Mesothelial cell of epicardium (in vitro differentiated cells): ENCODE data around the gene CELF3. TPM values are rescaled to one million over a fixed set of nuclear protein-coding genes. Genes with fewer than 3 reads are reported as not detected.

Experiments
- DNase-seq, 2 experiments: peaks; one replicate each; pipeline ENCODE4 v3.0.0; 2021; ENCODE audit warnings: low spot score in 2 of 2; ENCODE audit not compliant: unreplicated experiment in 2 of 2
- H3K27ac Mint-ChIP-seq: 2 replicates; pipeline ENCODE4 v1.8.0; 2021; ENCODE audit warnings: mixed read lengths
- H3K27me3 Mint-ChIP-seq: 2 replicates; pipeline ENCODE4 v1.8.0; 2021; ENCODE audit warnings: low read depth, mixed read lengths
- H3K36me3 Mint-ChIP-seq: 2 replicates; pipeline ENCODE4 v1.8.0; 2021; ENCODE audit warnings: mixed read lengths
- H3K4me1 Mint-ChIP-seq: 2 replicates; pipeline ENCODE4 v1.8.0; 2021; ENCODE audit warnings: mixed read lengths
- H3K4me3 Mint-ChIP-seq: 2 replicates; pipeline ENCODE4 v1.8.0; 2021; ENCODE audit warnings: mild to moderate bottlenecking, moderate library complexity, mixed read lengths
- H3K9me3 Mint-ChIP-seq: 2 replicates; pipeline ENCODE4 v1.8.0; 2021; ENCODE audit warnings: mixed read lengths
- total RNA-seq: library from RNA; stranded (reverse); gene quantifications from 3 replicates; pipeline ENCODE4 v1.2.1, GENCODE V29; 2021
- TF ChIP-seq, protein P1 (sequence below): fragments of 200-600 bp; sonication (generic); IDR thresholded peaks from one replicate; pipeline ENCODE4 v1.5.0; 2021; ENCODE audit warnings: antibody characterized with exemption; ENCODE audit not compliant: unreplicated experiment

Gene CELF3
- total RNA-seq, 1 donor from 2014 or later, result 1.1 TPM

GRCh38 chr1:151718011-151718431, 1.4 kb upstream of the CELF3 start:
- H3K27me3 Mint-ChIP-seq, result peaks cover 89% of the 10 kb centered on the region
- peaks cover 35% of the 10 kb centered on the region for H3K4me1 Mint-ChIP-seq
- TF ChIP-seq, protein P1, sequence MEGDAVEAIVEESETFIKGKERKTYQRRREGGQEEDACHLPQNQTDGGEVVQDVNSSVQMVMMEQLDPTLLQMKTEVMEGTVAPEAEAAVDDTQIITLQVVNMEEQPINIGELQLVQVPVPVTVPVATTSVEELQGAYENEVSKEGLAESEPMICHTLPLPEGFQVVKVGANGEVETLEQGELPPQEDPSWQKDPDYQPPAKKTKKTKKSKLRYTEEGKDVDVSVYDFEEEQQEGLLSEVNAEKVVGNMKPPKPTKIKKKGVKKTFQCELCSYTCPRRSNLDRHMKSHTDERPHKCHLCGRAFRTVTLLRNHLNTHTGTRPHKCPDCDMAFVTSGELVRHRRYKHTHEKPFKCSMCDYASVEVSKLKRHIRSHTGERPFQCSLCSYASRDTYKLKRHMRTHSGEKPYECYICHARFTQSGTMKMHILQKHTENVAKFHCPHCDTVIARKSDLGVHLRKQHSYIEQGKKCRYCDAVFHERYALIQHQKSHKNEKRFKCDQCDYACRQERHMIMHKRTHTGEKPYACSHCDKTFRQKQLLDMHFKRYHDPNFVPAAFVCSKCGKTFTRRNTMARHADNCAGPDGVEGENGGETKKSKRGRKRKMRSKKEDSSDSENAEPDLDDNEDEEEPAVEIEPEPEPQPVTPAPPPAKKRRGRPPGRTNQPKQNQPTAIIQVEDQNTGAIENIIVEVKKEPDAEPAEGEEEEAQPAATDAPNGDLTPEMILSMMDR, result no peak

GRCh38 chr1:151716405-151716762, 219 bp downstream of the CELF3 start:
- Mint-ChIP-seq H3K27ac (no peak overlapping the region), H3K9me3 (no peaks in the 10 kb centered on the region), H3K36me3 (no peaks in the 10 kb centered on the region), H3K4me1 (peaks cover 27% of the 10 kb centered on the region), H3K27me3 (peaks cover 73% of the 10 kb centered on the region), H3K4me3 (peak overlapping the region; percentile 36)
- TF ChIP-seq, protein P1, result no peak
- DNase-seq, result no peak

More at GRCh38 chr1:151718011-151718431, 1.4 kb upstream of the CELF3 start:
- Mint-ChIP-seq H3K4me3 (no peak overlapping the region), H3K27ac (no peak overlapping the region), H3K9me3 (no peaks in the 10 kb centered on the region), H3K36me3 (no peaks in the 10 kb centered on the region)
- DNase-seq, result no peak

- H3K36me3 Mint-ChIP-seq, result no peaks in the 10 kb centered on the region
- TF ChIP-seq, protein P1, result no peak
- H3K9me3 Mint-ChIP-seq, result no peaks in the 10 kb centered on the region
- peaks cover 69% of the 10 kb centered on the region for H3K27me3 Mint-ChIP-seq
- peak overlapping the region; percentile 36 for H3K4me3 Mint-ChIP-seq
- no peak overlapping the region for H3K27ac Mint-ChIP-seq
- H3K4me1 Mint-ChIP-seq, result peaks cover 24% of the 10 kb centered on the region
- no peak for DNase-seq
Observed at GRCh38 chr1:151715726-151716404, 738 bp downstream of the CELF3 start.

DNA sequence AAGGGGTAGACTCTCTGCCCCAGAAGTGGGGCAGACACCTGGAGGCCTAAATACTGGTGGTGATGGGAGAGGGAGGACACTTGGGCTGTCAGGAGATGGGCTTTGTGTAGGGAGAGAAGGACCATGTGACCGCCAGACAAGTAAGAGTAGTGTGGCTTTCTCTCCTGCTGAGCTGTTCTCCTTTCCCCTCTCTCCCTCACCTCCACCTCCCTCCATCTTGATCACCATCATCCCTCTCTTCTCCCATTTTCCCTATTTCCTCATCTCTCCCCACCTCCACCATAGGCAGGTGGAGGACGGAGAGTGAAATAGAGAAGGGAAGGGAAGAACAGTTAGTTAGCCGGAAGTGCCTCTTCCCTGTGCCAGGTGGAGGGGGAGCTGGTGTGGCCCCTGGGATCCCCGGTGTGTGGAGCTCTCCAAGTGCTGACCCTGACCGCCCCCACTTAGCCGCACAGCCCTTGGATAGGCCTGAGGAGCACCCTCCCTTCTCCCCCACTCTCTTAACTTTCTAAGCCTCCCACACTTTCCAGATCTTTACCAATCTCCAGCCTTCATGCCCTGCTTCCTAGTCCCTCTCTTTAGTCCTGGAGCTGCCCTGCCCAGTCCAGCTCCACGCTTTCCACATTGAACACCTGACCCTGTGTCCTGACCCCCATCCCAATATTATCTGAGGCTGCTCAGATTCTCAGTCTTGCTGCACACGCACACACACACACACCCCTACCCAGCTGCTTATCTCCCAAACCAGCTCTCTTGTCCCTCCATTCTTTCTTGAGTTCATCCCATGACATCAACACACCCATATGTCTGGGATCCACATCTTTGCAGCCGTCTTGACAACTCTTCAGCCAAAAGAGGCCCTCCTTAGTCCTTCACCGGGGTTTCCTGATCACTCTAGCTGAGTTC, 1.5 kb downstream of the CELF3 start:
- Mint-ChIP-seq H3K27me3 (peaks cover 61% of the 10 kb centered on the region), H3K9me3 (no peaks in the 10 kb centered on the region), H3K4me1 (peaks cover 16% of the 10 kb centered on the region), H3K27ac (no peak overlapping the region), H3K4me3 (peak overlapping the region; percentile 4), H3K36me3 (no peaks in the 10 kb centered on the region)
- TF ChIP-seq, protein P1, result no peak
- no peak for DNase-seq

DNA sequence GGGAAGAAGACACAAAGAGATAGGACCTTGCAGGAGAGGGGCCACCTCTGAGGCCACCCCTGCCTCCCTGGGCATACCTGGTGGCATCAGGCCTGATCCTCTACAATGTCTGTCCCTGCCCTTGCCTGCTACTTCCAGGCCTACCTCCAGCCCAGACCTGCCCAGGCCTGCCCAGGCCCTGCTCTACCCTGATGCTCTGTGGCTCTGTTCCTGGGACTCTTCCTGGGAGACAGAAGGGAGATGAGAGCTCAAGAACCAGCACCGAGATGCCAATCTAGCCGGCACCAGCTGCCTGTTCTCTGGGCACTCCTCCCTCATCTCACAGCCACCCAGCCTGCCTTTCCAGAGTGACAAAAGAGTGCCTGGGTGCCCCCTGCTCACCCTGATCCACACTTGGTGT, 2.7 kb downstream of the CELF3 start:
- no peak for DNase-seq
- Mint-ChIP-seq H3K4me1 (peaks cover 15% of the 10 kb centered on the region), H3K27me3 (peaks cover 50% of the 10 kb centered on the region), H3K36me3 (no peaks in the 10 kb centered on the region), H3K27ac (no peak overlapping the region), H3K4me3 (no peak overlapping the region), H3K9me3 (no peaks in the 10 kb centered on the region)
- TF ChIP-seq, protein P1, result no peak
